ENCODE results near the gene WDR62.

The WDR62 gene

GRCh38 chr19:36139473-36140303 lies 85.0 kb downstream of the WDR62 start, which contains the start of gene CAPNS1 (continued):
- TF ChIP-seq ZNF518A (tag by site-specific recombination; conservative IDR thresholded peaks at IDR 0.05; ENCODE audit: low read depth) = peak; percentile 15
- TF ChIP-seq ATF2 (tag by site-specific recombination; IDR thresholded peaks at IDR 0.05; ENCODE audit: low read depth) = peak; percentile 14; the same call in 1 of the 2 replicates
- TF ChIP-seq PRDM6 (tag by site-specific recombination; IDR thresholded peaks at IDR 0.05) = no peak; the same call in 1 of the 2 replicates
- TF ChIP-seq ZNF398 (tag by site-specific recombination; IDR thresholded peaks at IDR 0.05) = peak; percentile 62
- peak; percentile 97 for TF ChIP-seq ZNF785 (tag by site-specific recombination; IDR thresholded peaks at IDR 0.05)
- TF ChIP-seq OSR2 (tag by site-specific recombination; IDR thresholded peaks at IDR 0.05) = peak; percentile 33
- no peak for TF ChIP-seq ZNF16 (tag by site-specific recombination; IDR thresholded peaks at IDR 0.05; ENCODE audit: low read depth)
- TF ChIP-seq KLF16 (tag by site-specific recombination; IDR thresholded peaks at IDR 0.05) = peak; percentile 99
- peak; percentile 88 for TF ChIP-seq PBX3 (CRISPR knock-in tag; IDR thresholded peaks at IDR 0.05)
- TF ChIP-seq PRDM10 (tag by site-specific recombination; IDR thresholded peaks at IDR 0.05) = peak; percentile 99
- 0 out of 2 replicates have a peak, but pooled peaks have one; percentile 10 for TF ChIP-seq ZNF623 (tag by site-specific recombination; IDR thresholded peaks at IDR 0.05)
- peak; percentile 96 for TF ChIP-seq ZXDB (tag by site-specific recombination; IDR thresholded peaks at IDR 0.05)
- TF ChIP-seq GLIS1 (tag by site-specific recombination; IDR thresholded peaks at IDR 0.05) = peak; percentile 99
- peak; percentile 96 for TF ChIP-seq KLF9 (tag by site-specific recombination; IDR thresholded peaks at IDR 0.05; ENCODE audit: low read depth)
- TF ChIP-seq ZNF792 (tag by site-specific recombination; IDR thresholded peaks at IDR 0.05) = peak; percentile 79; the same call in 1 of the 2 replicates
- peak; percentile 17; the same call in 1 of the 2 replicates for TF ChIP-seq SCRT1 (tag by site-specific recombination; IDR thresholded peaks at IDR 0.05; ENCODE audit: borderline replicate concordance)
- peak; percentile 90 for TF ChIP-seq ZBTB26 (tag by site-specific recombination; optimal IDR thresholded peaks at IDR 0.05)
- TF ChIP-seq ZNF239 (tag by site-specific recombination; IDR thresholded peaks at IDR 0.05) = peak; percentile 48
- TF ChIP-seq EGR2 (tag by site-specific recombination; IDR thresholded peaks at IDR 0.05; ENCODE audit: low read depth) = peak; percentile 71
- peak; percentile 91 for TF ChIP-seq ZNF24 (tag by site-specific recombination; IDR thresholded peaks at IDR 0.05)
- peak; percentile 96 for TF ChIP-seq ZSCAN30 (tag by site-specific recombination; IDR thresholded peaks at IDR 0.05)
- TF ChIP-seq ZSCAN23 (tag by site-specific recombination; IDR thresholded peaks at IDR 0.05) = peak; percentile 62; the same call in 1 of the 2 replicates

All from HEK293 (cell line).